NT2/D1 (cell line): ENCODE data around the gene FKBP1B.

Experiments
- DNase-seq: peaks from one replicate; pipeline ENCODE4 v3.0.0-alpha.2; 2011; ENCODE audit warnings: low read depth, low spot score
- H3K27me3 ChIP-seq: 2 replicates; pipeline ENCODE4 v1.6.0; 2011; ENCODE audit warnings: mild to moderate bottlenecking; ENCODE audit not compliant: insufficient read length, insufficient read depth
- H3K36me3 ChIP-seq: 2 replicates; pipeline ENCODE4 v1.6.1; 2011; ENCODE audit warnings: mild to moderate bottlenecking, low read length, mixed read lengths; ENCODE audit not compliant: insufficient read depth, insufficient read length
- H3K4me1 ChIP-seq: 2 replicates; pipeline ENCODE4 v1.5.1; 2011; ENCODE audit not compliant: insufficient read depth, insufficient read length
- H3K4me3 ChIP-seq: 2 replicates; pipeline ENCODE4 v1.5.1; 2011; ENCODE audit warnings: low read depth; ENCODE audit not compliant: insufficient read length
- H3K9ac ChIP-seq: 2 replicates; pipeline ENCODE4 v1.6.0; 2011; ENCODE audit warnings: low read depth; ENCODE audit not compliant: insufficient read length
- H3K9me3 ChIP-seq: 2 replicates; pipeline ENCODE4 v1.5.1; 2011; ENCODE audit warnings: mild to moderate bottlenecking, low read length; ENCODE audit not compliant: insufficient read depth
- SUZ12 ChIP-seq: IDR thresholded peaks from 2 replicates; pipeline ENCODE4 v1.6.1; 2011; ENCODE audit not compliant: insufficient read length, insufficient read depth; ENCODE audit errors: extremely low read depth
- YY1 ChIP-seq: IDR thresholded peaks from 2 replicates; pipeline ENCODE4 v1.6.1; 2011; ENCODE audit not compliant: insufficient read length, insufficient read depth
- ZNF274 ChIP-seq: IDR thresholded peaks from 2 replicates; pipeline ENCODE4 v1.6.1; 2011; ENCODE audit warnings: mild to moderate bottlenecking, low read depth, low read length

The FKBP1B gene

GRCh38 chr2:24110660-24111303, 61.2 kb downstream of the FKBP1B start:
- Histone ChIP-seq H3K9me3 (peaks cover 21% of the 10 kb centered on the region), H3K4me3 (no peak overlapping the region), H3K9ac (no peak overlapping the region), H3K27me3 (no peaks in the 10 kb centered on the region), H3K4me1 (no peaks in the 10 kb centered on the region), H3K36me3 (no peaks in the 10 kb centered on the region)
- TF ChIP-seq SUZ12 (no peak), YY1 (no peak), ZNF274 (no peak)
- no peak for DNase-seq

GRCh38 chr2:24111407-24111901, 61.9 kb downstream of the FKBP1B start:
- Histone ChIP-seq H3K4me3 (no peak overlapping the region), H3K4me1 (no peaks in the 10 kb centered on the region), H3K27me3 (no peaks in the 10 kb centered on the region), H3K9ac (no peak overlapping the region), H3K9me3 (peaks cover 21% of the 10 kb centered on the region), H3K36me3 (no peaks in the 10 kb centered on the region)
- TF ChIP-seq YY1 (no peak), ZNF274 (no peak), SUZ12 (no peak)
- DNase-seq, result no peak
